SK-N-SH (cell line): Measurements from ENCODE around the gene SH3BGRL3. TPM values are rescaled to one million over a fixed set of nuclear protein-coding genes. Genes with fewer than 3 reads are reported as not detected.

Source experiments
- CTCF ChIA-PET: fragments of 300-600, 350-600 bp; formaldehyde crosslinking; extraction: SDS; loops from one replicate; lab custom pipeline; 2021; lab: Yijun Ruan, JAX
- POLR2A ChIA-PET: fragments of 350-600 bp; sonication (Branson Sonifier 250); formaldehyde crosslinking; extraction: SDS; loops from one replicate; lab custom pipeline; 2020; ENCODE audit warnings: antibody characterized with exemption, inconsistent platforms; lab: Yijun Ruan, JAX
- DNase-seq: peaks from one replicate; pipeline ENCODE4 v3.0.0; 2012
- H2AFZ ChIP-seq: fragments of 200-600 bp; sonication (generic); 2 replicates; pipeline ENCODE4 v1.8.1; 2016; ENCODE audit warnings: antibody characterized with exemption, mild to moderate bottlenecking, low read depth
- H3F3A ChIP-seq: fragments of 200-600 bp; sonication (generic); replicated peaks from 2 replicates; pipeline ENCODE3; 2016; ENCODE audit warnings: antibody characterized with exemption, mild to moderate bottlenecking; ENCODE audit not compliant: insufficient read depth
- H3K27ac ChIP-seq, 2 experiments: fragments of 200-500 bp in 1 of 2; fragments of 200-600 bp in 1 of 2; sonication (Bioruptor generic) in 1 of 2; sonication (generic), shearing (Covaris generic) in 1 of 2; 2 replicates each; pipeline versions ENCODE4 v1.5.1 to v1.6.1; 2014 to 2016; ENCODE audit warnings: low read depth in 2 of 2, inconsistent platforms in 1 of 2, low read length in 1 of 2, mild to moderate bottlenecking in 1 of 2, mixed read lengths in 1 of 2
- H3K27me3 ChIP-seq: fragments of 200-600 bp; sonication (generic), shearing (Covaris generic); 2 replicates; pipeline ENCODE4 v1.6.1; 2016; ENCODE audit warnings: mixed run types; ENCODE audit not compliant: insufficient read depth
- H3K36me3 ChIP-seq, 2 experiments: fragments of 200-500 bp in 1 of 2; fragments of 200-600 bp in 1 of 2; sonication (Bioruptor generic) in 1 of 2; sonication (generic) in 1 of 2; replicated peaks in 1 of 2; 2 replicates each; pipeline versions ENCODE3 to v1.5.1; 2014 to 2016; ENCODE audit warnings: low read length in 1 of 2, mild to moderate bottlenecking in 1 of 2; ENCODE audit not compliant: insufficient read depth in 2 of 2, control insufficient read depth in 1 of 2
- H3K4me1 ChIP-seq, 2 experiments: fragments of 200-500 bp in 1 of 2; fragments of 200-600 bp in 1 of 2; sonication (Bioruptor generic) in 1 of 2; sonication (generic), shearing (Covaris generic) in 1 of 2; 2 replicates each; pipeline versions ENCODE4 v1.5.1 to v1.6.1; 2014 to 2016; ENCODE audit warnings: low read depth in 1 of 2, low read length in 1 of 2, mixed run types in 1 of 2; ENCODE audit not compliant: insufficient read depth in 2 of 2, control insufficient read depth in 1 of 2
- H3K4me2 ChIP-seq: fragments of 200-600 bp; sonication (generic), shearing (Covaris generic); 2 replicates; pipeline ENCODE4 v1.6.1; 2017; ENCODE audit warnings: mixed run types
- H3K4me3 ChIP-seq, 2 experiments: fragments of 200-500 bp in 1 of 2; fragments of 200-600 bp in 1 of 2; sonication (Bioruptor generic) in 1 of 2; sonication (generic), shearing (Covaris generic) in 1 of 2; 2 replicates each; pipeline versions ENCODE4 v1.5.1 to v1.8.1; 2014 to 2016; ENCODE audit warnings: low read depth in 2 of 2, inconsistent platforms in 1 of 2, low read length in 1 of 2, mild to moderate bottlenecking in 1 of 2, mixed read lengths in 1 of 2, moderate library complexity in 1 of 2
- H3K79me2 ChIP-seq: fragments of 200-600 bp; sonication (generic); 2 replicates; pipeline ENCODE4 v1.8.1; 2017; ENCODE audit warnings: mild to moderate bottlenecking; ENCODE audit not compliant: insufficient read depth
- H3K9ac ChIP-seq: fragments of 200-600 bp; sonication (generic); 2 replicates; pipeline ENCODE4 v1.6.1; 2017; ENCODE audit warnings: mixed run types
- H3K9me2 ChIP-seq: fragments of 200-600 bp; sonication (generic); 2 replicates; pipeline ENCODE4 v1.6.1; 2017; ENCODE audit warnings: mixed run types
- H3K9me3 ChIP-seq: fragments of 200-600 bp; sonication (generic); 2 replicates; pipeline ENCODE4 v1.6.1; 2017; ENCODE audit warnings: mixed run types, mild to moderate bottlenecking, moderate library complexity
- H4K20me1 ChIP-seq: fragments of 200-600 bp; sonication (generic); 2 replicates; pipeline ENCODE4 v1.6.1; 2017; ENCODE audit warnings: mild to moderate bottlenecking, mixed run types; ENCODE audit not compliant: insufficient read depth
- EZH2phosphoT487 ChIP-seq: fragments of 200-600 bp; sonication (generic); IDR thresholded peaks from 2 replicates; pipeline ENCODE4 v1.6.1; 2017; ENCODE audit warnings: low read depth, mixed run types, mild to moderate bottlenecking, antibody characterized with exemption, moderate library complexity, borderline replicate concordance
- FOXJ3 ChIP-seq: sonication (generic); formaldehyde crosslinking; IDR thresholded peaks from 2 replicates; pipeline ENCODE4 v1.5.1; 2020; ENCODE audit warnings: mild to moderate bottlenecking, missing genetic modification reagents
- GABPA ChIP-seq: IDR thresholded peaks from 2 replicates; pipeline ENCODE4 v1.4.0; 2012; ENCODE audit warnings: low read depth, mild to moderate bottlenecking
- MAX ChIP-seq: IDR thresholded peaks from 2 replicates; pipeline ENCODE4 v1.4.0; 2012; ENCODE audit warnings: low read depth
- POLR2AphosphoS5 ChIP-seq: IDR thresholded peaks from 2 replicates; pipeline ENCODE4 v1.6.1; 2012; ENCODE audit warnings: low read depth, low read length
- REST ChIP-seq: IDR thresholded peaks from 2 replicates; pipeline ENCODE4 v1.6.1; 2012; ENCODE audit warnings: mild to moderate bottlenecking, low read depth, low read length, moderate library complexity
- RXRA ChIP-seq: IDR thresholded peaks from 2 replicates; pipeline ENCODE4 v1.4.0; 2012; ENCODE audit warnings: low read depth, mild to moderate bottlenecking, borderline replicate concordance
- USF2 ChIP-seq: fragments of 150-350 bp; IDR thresholded peaks from 2 replicates; pipeline ENCODE4 v1.6.1; 2017; ENCODE audit warnings: antibody characterized with exemption, low read length, low read depth, borderline replicate concordance
- WGBS: methylation state at CpG from one replicate; pipeline ENCODE4 v1.1.6; 2017; ENCODE audit warnings: low lambda C conversion rate; 5-methylcytosine and 5-hydroxymethylcytosine counted together
- polyA plus RNA-seq, 3 experiments: library from polyadenylated mRNA; depleted of rRNA; stranded (reverse); fragments of >200 nt; gene quantifications; 2 replicates each; pipeline ENCODE4 v1.2.3, GENCODE V29; 2012

SH3BGRL3 gene
- polyA plus RNA-seq, 1 of the 3 experiments (the other 2 are of a cell fraction), result 202 TPM

GRCh38 chr1:26282401-26282918 is 2.6 kb downstream of the SH3BGRL3 start:
- ChIA-PET CTCF (interaction anchor here (4.3 to 10.7 kb wide), 4 partner anchors 36 to 135 kb away, joined by 25 to 213 read pairs (median 124); partner anchors contain the start of gene CD52), POLR2A (no interaction called here)
- WGBS, result 82% methylated on average over 9 of the region's 22 CpGs
- Histone ChIP-seq H3K4me1 (peaks cover 26 to 54% of the 10 kb centered on the region in 2 experiments; a peak in 3 of 4 replicates), H2AFZ (no peak overlapping the region), H3K9ac (no peak overlapping the region), H3K4me2 (peak overlapping the region; percentile 95; the same call in 1 of the 2 replicates), H3K4me3 (no peak overlapping the region), H3K27ac (no peak overlapping the region), H3F3A (peaks cover 36% of the 10 kb centered on the region), H3K27me3 (no peaks in the 10 kb centered on the region), H4K20me1 (peaks cover 33% of the 10 kb centered on the region), H3K36me3 (peaks cover 9 to 18% of the 10 kb centered on the region in 2 experiments), H3K9me2 (no peaks in the 10 kb centered on the region), H3K9me3 (no peaks in the 10 kb centered on the region), H3K79me2 (peaks cover 54% of the 10 kb centered on the region)
- TF ChIP-seq RXRA, result no peak
- no peak for TF ChIP-seq FOXJ3 (CRISPR knock-in tag)
- TF ChIP-seq EZH2phosphoT487, result no peak
- TF ChIP-seq REST, result no peak
- no peak for TF ChIP-seq USF2
- no peak for TF ChIP-seq GABPA
- TF ChIP-seq MAX, result no peak
- DNase-seq, result no peak

GRCh38 chr1:26283279-26283853 is 3.5 kb downstream of the SH3BGRL3 start:
- Histone ChIP-seq H3K36me3 (peaks cover 9 to 11% of the 10 kb centered on the region in 2 experiments), H3K4me3 (no peak overlapping the region), H3K27me3 (no peaks in the 10 kb centered on the region), H3F3A (peaks cover 31% of the 10 kb centered on the region), H3K4me1 (peaks cover 26 to 45% of the 10 kb centered on the region in 2 experiments; a peak in 3 of 4 replicates), H3K9me2 (no peaks in the 10 kb centered on the region), H3K9ac (no peak overlapping the region), H4K20me1 (peaks cover 33% of the 10 kb centered on the region), H3K79me2 (peaks cover 54% of the 10 kb centered on the region), H3K4me2 (no peak overlapping the region), H2AFZ (no peak overlapping the region), H3K9me3 (no peaks in the 10 kb centered on the region), H3K27ac (peak overlapping the region in 1 of 2 experiments; percentile 50; a peak in 1 of 4 replicates)
- no peak for DNase-seq
- POLR2A ChIA-PET, result no interaction called here
- CTCF ChIA-PET, result interaction anchor here (3.8 to 10.7 kb wide), 4 partner anchors 7 to 80 kb away, joined by 22 to 213 read pairs (median 54); partner anchors contain the start of gene CD52
- no peak for TF ChIP-seq POLR2AphosphoS5
- WGBS, result 86% methylated on average over 4 of the region's 4 CpGs
